GM19324 (cell line): ENCODE data around the gene CTDP1.

ENCODE experiments used
- ATAC-seq: cut with Tn5 transposase; IDR thresholded peaks from one replicate; pipeline ENCODE4 v1.9.1; 2021; ENCODE audit warnings: mild to moderate bottlenecking, moderate library complexity; ENCODE audit not compliant: unreplicated experiment, low FRiP score

CTDP1 gene

GRCh38 chr18:79697178-79697577, 17.6 kb downstream of the CTDP1 start:
- no peak for ATAC-seq

GRCh38 chr18:79697976-79698375, 18.4 kb downstream of the CTDP1 start:
- ATAC-seq = no peak

- no peak for ATAC-seq
Measured at GRCh38 chr18:79698668-79699335, 19.2 kb downstream of the CTDP1 start.

- ATAC-seq = no peak
Measured at GRCh38 chr18:79699653-79700052, 20.1 kb downstream of the CTDP1 start.

GRCh38 chr18:79702906-79703305, 23.3 kb downstream of the CTDP1 start:
- ATAC-seq = no peak

- no peak for ATAC-seq
Measured at GRCh38 chr18:79704631-79705030, 25.0 kb downstream of the CTDP1 start.

GRCh38 chr18:79705272-79705671, 25.7 kb downstream of the CTDP1 start:
- no peak for ATAC-seq

- no peak for ATAC-seq
Measured at GRCh38 chr18:79706006-79706405, 26.4 kb downstream of the CTDP1 start.

GRCh38 chr18:79706658-79707057, 27.1 kb downstream of the CTDP1 start:
- no peak for ATAC-seq

GRCh38 chr18:79707239-79707638, 27.6 kb downstream of the CTDP1 start:
- ATAC-seq = no peak

- no peak for ATAC-seq
Measured at GRCh38 chr18:79707671-79708070, 28.1 kb downstream of the CTDP1 start.

- ATAC-seq = no peak
Measured at GRCh38 chr18:79708412-79708811, 28.8 kb downstream of the CTDP1 start.

GRCh38 chr18:79712206-79712857, 32.7 kb downstream of the CTDP1 start:
- ATAC-seq = no peak

GRCh38 chr18:79713341-79713740, 33.7 kb downstream of the CTDP1 start:
- ATAC-seq = no peak

- ATAC-seq = no peak
Measured at GRCh38 chr18:79714531-79715240, 35.1 kb downstream of the CTDP1 start.

- no peak for ATAC-seq
Measured at GRCh38 chr18:79715280-79715679, 35.7 kb downstream of the CTDP1 start.

GRCh38 chr18:79717059-79717458, 37.5 kb downstream of the CTDP1 start:
- ATAC-seq = no peak

- ATAC-seq = no peak
Measured at GRCh38 chr18:79717555-79718074, 38.0 kb downstream of the CTDP1 start.

- no peak for ATAC-seq
Measured at GRCh38 chr18:79718126-79718525, 38.5 kb downstream of the CTDP1 start.

- no peak for ATAC-seq
Measured at GRCh38 chr18:79718878-79719477, 39.4 kb downstream of the CTDP1 start.
